NCI-H774 (cell line): Measurements from ENCODE around the gene SIN3A.
A peak's percentile ranks its signal among the peaks of the same experiment; 100 is the strongest.
"Not testable (repeated sequence)": the region's sequence is repeated elsewhere in the genome, so short reads cannot be mapped to it uniquely, and the experiment has no call there.

Experiments
- DNase-seq: peaks from one replicate; lab custom pipeline; 2025; lab: John Stamatoyannopoulos, UW

Gene SIN3A

GRCh38 chr15:75450307-75451201 lies 936 bp downstream of the SIN3A start:
- DNase-seq, result peak; percentile 94

- no peak for DNase-seq
These were observed 1.7 kb downstream of the SIN3A start for GRCh38 chr15:75449585-75450306.

- not testable (repeated sequence) for DNase-seq
These were observed 3.3 kb downstream of the SIN3A start for GRCh38 chr15:75448171-75448570.

- no peak for DNase-seq
These were observed 5.3 kb downstream of the SIN3A start for GRCh38 chr15:75446151-75446550.

- DNase-seq, result not testable (repeated sequence)
These were observed 6.2 kb downstream of the SIN3A start for GRCh38 chr15:75445324-75445723.

- DNase-seq, result not testable (repeated sequence)
These were observed 7.5 kb downstream of the SIN3A start for GRCh38 chr15:75443972-75444453.

GRCh38 chr15:75437721-75438120 lies 13.8 kb downstream of the SIN3A start:
- DNase-seq, result no peak

- no peak for DNase-seq
These were observed 14.6 kb downstream of the SIN3A start for GRCh38 chr15:75436881-75437280.

GRCh38 chr15:75431682-75432081 lies 19.8 kb downstream of the SIN3A start:
- no peak for DNase-seq

- no peak for DNase-seq
These were observed 20.2 kb downstream of the SIN3A start for GRCh38 chr15:75431270-75431669.

- DNase-seq, result no peak
These were observed 21.2 kb downstream of the SIN3A start for GRCh38 chr15:75430259-75430658.

- no peak for DNase-seq
These were observed 23.3 kb downstream of the SIN3A start for GRCh38 chr15:75428152-75428551.

GRCh38 chr15:75425966-75426500 lies 25.5 kb downstream of the SIN3A start:
- DNase-seq, result no peak

GRCh38 chr15:75422554-75422953 lies 28.9 kb downstream of the SIN3A start:
- no peak for DNase-seq

- no peak for DNase-seq
These were observed 30.8 kb downstream of the SIN3A start for GRCh38 chr15:75420698-75421097.

GRCh38 chr15:75416584-75416983 lies 34.9 kb downstream of the SIN3A start:
- DNase-seq, result no peak

- DNase-seq, result no peak
These were observed 41.3 kb downstream of the SIN3A start for GRCh38 chr15:75410196-75410595.

- no peak for DNase-seq
These were observed 44.4 kb downstream of the SIN3A start for GRCh38 chr15:75407083-75407482.

- no peak for DNase-seq
These were observed 47.6 kb downstream of the SIN3A start for GRCh38 chr15:75403892-75404291.

GRCh38 chr15:75397494-75397893 lies 54.0 kb downstream of the SIN3A start:
- no peak for DNase-seq

- DNase-seq, result no peak
These were observed 61.6 kb downstream of the SIN3A start for GRCh38 chr15:75389791-75390382.

GRCh38 chr15:75383986-75384385 lies 67.5 kb downstream of the SIN3A start:
- not testable (repeated sequence) for DNase-seq
